DMS53 treated with DMSO at 0.1 percent for 48 hours (cell line): ENCODE measurements around the gene MCRIP2.

Source experiments
- DNase-seq: peaks from one replicate; lab custom pipeline; 2025; ENCODE audit not compliant: unreplicated experiment; lab: John Stamatoyannopoulos, UW

The MCRIP2 gene

GRCh38 chr16:647173-647902 lies 5.7 kb downstream of the MCRIP2 start:
- DNase-seq: no peak

DNA sequence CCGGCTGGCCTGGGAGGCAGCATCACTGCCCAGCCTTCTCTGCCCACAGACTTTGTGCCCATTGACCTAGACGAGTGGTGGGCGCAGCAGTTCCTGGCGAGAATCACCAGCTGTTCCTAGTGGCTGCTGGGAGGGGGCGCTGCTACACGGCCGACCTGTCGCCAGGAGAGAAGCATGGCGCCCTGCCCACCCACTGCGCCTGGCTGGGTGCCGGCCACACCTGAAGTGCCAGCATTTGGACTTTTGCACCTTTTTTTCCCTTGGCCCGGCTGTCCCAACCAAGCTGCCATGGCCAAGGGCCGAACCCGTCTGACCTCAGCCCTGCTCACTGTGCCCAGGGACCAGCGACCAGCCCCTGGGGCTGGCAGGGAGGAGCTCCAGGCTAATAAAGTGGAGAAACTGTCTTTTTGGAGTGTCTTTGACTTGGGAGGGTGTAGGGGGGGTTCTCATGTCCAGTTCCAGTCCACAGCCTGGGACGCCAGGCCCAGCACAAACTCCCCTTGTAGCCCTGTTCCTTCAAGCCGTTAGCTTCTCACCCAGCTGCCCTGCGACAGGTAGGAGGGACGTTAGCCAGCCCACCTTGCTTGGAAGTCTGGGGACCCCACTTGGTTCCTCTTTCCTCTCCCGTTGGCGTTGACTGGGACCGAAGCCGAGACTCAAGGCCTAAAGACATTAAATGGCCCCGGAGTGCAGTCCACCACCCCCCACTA lies 6.6 kb downstream of the MCRIP2 start:
- DNase-seq: no peak

GRCh38 chr16:648781-649589 lies 7.4 kb downstream of the MCRIP2 start, which contains the start of gene WDR90:
Gene WDR90, plus strand, starts transcription at chr16:649365. Its CDS starts 52 bp downstream, at chr16:649417.
- DNase-seq: peak; percentile 74

GRCh38 chr16:649631-650030 lies 8.0 kb downstream of the MCRIP2 start:
- DNase-seq: no peak

GRCh38 chr16:651844-652243 lies 10.2 kb downstream of the MCRIP2 start:
- DNase-seq: no peak

DNA sequence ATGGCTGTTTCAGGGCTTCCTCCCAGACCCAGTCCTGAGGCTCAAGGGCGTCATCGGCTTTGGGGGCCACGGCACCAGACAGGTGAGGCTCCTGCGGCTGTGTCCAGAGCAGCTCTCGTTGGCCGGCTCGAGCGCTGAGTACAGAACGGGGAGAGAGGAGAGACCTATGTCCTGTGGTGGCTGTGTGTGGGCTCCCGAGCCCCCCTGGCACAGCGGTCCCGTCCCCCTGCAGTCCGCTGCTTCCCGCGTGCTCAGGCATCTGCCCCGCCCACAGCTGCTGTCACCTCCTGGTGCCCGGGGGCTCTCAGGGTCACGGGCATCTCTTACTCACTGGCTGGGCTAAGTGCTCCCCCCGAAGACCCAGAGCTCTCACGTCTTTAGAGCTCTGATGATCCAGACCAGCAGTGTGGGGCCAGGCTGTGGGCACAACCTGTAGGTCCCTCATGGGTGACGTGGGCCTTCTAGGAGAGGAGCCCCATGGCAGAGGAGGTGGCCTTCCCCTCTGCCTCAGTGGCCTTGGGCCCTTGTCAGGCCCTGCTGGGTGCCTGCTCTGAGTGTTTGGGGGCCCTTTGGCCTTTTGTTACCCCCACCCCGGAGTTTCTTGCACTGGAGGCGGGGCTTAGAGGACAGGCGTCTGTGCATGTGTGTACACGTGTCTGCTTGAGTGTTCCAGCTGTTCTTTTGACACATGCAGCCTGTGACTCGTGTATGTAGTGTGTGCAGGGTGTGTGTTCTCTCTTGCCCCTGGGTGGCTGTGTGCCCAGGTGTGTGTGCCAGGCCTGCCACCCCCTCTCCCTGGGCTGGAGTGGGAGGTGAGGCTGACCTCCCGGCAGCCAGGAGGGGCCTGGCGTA lies 11.1 kb downstream of the MCRIP2 start:
- DNase-seq: no peak

DNA sequence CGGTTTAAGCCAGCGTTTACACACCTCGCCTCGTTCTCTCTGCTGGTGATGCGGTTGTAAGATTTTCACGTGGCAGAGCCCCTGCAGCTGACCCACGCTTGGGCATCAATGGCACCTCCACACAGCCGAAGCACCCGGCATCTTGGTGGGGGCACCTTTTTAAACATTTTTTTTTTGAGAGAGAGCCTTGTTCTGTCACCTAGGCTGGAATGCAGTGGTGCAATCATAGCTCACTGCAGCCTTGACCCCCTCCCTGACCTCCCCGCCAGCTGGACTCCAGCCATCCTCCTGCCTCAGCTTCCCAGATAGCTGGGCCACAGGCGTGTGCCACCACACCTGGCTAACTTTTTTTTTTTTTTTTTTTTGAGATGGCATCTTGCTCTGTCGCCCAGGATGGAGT lies 12.4 kb downstream of the MCRIP2 start:
- no peak for DNase-seq

- no peak for DNase-seq
Measured at GRCh38 chr16:657487-657886, 15.9 kb downstream of the MCRIP2 start.

GRCh38 chr16:658679-659571 lies 17.3 kb downstream of the MCRIP2 start:
- DNase-seq: no peak

- DNase-seq: no peak
Measured at GRCh38 chr16:659618-660017, 18.0 kb downstream of the MCRIP2 start.

DNA sequence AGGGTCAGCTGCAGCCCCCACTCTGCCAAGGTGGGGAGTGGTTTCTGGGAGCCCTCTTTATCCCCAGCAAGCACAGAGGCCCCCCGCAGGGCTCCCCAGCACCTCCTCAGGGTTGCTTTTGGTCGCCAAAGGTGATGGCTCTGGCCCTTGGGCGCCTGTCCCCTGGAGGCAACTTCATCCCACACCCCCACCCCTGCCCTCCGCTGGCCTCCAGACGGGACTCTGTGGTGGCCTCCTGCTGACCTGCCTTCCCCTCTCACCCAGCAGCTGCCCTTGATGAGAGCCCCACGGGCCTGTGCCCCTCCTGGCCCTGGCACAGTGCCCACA lies 18.5 kb downstream of the MCRIP2 start:
- DNase-seq: no peak

DNA sequence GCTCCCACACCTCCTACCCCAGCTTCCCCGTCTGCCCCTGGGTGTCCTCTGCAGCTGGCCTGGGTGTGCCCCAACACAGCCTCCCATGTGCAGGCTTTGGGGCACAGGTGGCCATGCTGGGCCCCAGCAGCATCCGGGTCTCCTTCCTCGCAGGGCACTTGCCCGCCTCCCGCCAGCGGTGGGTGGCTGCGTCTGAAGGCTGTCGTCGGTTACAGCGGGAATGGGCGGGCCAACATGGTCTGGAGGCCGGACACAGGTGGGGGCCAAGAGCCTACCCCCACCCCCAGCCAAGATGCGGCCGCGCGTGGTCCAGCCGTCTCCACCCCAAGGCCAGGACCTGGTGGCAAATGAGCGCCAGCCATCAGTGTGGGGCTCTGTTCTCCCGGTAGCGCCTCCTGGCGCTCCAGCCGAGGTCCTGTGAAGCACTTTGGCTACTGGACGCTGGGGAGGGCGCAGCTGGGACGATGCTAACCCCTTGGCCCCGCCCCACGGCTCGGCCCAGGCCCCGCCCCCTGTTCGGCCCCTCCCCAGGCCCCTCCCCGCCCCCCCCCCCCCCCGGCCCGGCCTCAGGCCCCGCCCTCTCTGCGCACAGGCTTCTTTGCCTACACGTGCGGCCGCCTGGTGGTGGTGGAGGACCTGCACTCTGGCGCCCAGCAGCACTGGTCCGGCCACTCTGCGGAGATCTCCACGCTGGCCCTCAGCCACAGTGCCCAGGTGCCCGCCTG lies 19.0 kb downstream of the MCRIP2 start:
- peak; percentile 72 for DNase-seq

DNA sequence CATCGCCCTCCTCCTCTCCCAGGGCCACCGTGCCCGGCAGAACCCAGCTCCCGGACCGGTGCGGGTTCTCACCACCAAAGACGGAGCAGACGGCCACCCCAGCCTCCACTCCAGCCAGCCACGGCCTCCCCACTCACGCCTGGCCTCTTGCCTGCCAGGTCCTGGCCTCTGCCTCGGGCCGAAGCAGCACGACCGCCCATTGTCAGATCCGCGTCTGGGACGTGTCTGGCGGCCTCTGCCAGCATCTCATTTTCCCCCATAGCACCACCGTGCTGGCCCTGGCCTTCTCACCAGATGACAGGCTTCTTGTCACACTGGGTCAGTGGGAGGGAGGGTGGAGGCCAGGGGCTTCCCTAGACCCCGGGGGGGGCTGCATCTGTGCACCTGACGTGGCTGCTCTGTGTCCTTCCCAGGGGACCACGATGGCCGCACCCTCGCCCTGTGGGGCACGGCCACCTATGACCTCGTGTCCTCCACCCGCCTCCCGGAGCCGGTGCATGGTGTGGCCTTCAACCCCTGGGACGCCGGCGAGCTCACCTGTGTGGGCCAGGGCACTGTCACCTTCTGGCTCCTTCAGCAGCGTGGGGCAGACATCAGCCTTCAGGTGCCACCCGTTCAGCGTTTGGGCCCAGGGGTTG lies 19.7 kb downstream of the MCRIP2 start:
- DNase-seq: no peak

GRCh38 chr16:662095-662494 lies 20.5 kb downstream of the MCRIP2 start:
- DNase-seq: no peak

- DNase-seq: no peak
Measured at GRCh38 chr16:662597-662996, 21.0 kb downstream of the MCRIP2 start.

DNA sequence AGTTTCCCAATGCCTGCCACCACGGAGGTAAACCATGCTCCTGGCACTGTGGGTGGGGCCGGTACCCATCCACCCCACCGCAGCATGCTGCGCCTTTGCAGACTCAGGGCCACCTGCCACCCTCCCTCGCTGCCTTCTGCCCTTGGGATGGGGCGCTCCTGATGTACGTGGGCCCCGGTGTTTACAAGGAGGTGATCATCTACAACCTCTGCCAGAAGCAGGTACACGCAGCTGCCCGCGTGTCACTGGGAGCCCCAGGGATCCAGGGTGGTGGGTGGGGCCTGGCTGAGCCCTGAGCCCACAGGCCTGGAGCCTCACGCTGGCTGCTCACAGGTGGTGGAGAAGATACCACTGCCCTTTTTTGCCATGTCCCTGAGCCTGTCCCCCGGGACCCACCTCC lies 24.9 kb downstream of the MCRIP2 start:
- no peak for DNase-seq

DNA sequence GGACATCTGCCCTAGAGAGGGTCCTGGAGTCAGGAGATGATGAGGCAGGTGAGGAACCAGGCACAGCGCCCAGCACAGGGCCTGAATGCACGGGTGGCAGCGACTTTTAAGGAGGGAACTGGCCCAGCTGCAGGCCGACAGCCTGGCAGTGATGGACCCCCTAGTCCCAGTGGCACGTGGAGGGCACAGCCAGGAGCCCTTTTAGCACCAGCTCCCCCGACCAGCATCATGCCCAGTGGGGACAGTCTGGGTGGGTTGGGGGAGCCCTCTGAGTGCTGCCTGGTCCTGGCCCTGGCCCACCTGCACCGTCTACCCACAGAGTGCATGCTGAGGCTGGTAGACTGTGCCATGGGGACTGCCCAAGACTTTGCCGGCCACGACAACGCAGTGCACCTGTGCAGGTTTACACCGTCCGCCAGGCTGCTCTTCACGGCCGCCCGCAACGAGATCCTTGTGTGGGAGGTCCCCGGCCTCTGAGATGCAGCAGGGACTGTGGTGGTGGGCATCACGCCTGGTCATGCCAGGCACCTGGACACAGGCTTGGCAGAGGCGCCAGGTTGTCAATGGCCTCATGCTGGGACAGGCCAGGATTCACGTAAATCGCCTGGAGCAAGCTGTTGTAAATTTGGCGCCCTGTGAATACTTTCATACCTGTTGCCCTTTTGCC lies 25.6 kb downstream of the MCRIP2 start:
- no peak for DNase-seq

GRCh38 chr16:667780-668518 lies 26.3 kb downstream of the MCRIP2 start, which contains the start of gene RHOT2:
Gene RHOT2, plus strand, starts transcription at chr16:668132. Its CDS starts 68 bp downstream, at chr16:668200.
- peak; percentile 67 for DNase-seq
